Stimulated activated CD4-positive, alpha-beta T cell treated with anti-CD3 and anti-CD28 coated beads, Interleukin-4, amount 100 ng/mL, for 48 hours (primary cell): ENCODE data around the gene WDPCP.
"Not testable (repeated sequence)": the region's sequence is repeated elsewhere in the genome, so short reads cannot be mapped to it uniquely, and the experiment has no call there.

Source experiments
- DNase-seq, 2 donors: peaks; one replicate each; pipeline ENCODE4 v3.0.0-alpha.2; 2020; ENCODE audit warnings: low read depth in 2 of 2

The WDPCP gene

GRCh38 chr2:63591566-63592175, 3.4 kb upstream of the WDPCP start:
- no peak for DNase-seq

- DNase-seq, result no peak
Measured at GRCh38 chr2:63590626-63591408, 2.5 kb upstream of the WDPCP start.

DNA sequence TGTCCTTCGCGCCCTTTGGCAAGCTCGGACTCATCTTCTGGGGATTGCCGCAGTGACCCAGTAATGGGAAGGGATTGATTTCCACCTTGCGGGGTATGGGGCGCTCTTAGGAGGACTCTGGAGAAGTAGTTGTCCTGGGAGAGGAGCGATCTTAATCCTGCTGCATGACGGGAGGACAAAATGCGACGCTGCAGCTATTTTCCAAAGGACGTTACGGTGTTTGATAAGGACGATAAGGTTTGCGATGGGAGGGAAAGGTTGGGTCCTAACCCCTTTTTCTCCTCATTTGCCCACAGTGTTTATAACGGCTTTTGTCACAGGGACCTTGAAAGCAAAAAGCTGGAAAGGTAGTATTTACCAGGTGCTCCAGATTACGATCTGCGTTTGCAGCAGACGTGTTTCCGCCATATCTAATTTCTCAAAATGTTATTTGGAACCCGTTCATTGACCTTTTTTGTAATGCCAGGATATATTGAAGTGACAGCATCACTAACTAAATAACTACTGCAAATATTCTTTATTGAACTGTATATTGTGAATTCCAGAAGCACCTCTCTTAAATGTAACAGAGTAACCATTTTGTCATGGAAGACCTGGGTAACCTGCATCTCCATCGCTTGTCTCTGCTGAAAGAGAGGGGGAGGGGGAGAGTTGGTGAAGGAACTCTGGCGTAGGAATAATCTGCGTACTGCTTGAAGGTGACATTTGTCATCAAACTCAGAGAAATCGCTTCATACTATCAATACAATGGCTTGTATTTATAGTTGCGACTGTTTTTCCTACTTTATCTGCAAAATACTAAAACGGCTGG, 1.1 kb upstream of the WDPCP start:
- no peak for DNase-seq

- no peak for DNase-seq
Measured at GRCh38 chr2:63587814-63588384, 378 bp downstream of the WDPCP start.

DNA sequence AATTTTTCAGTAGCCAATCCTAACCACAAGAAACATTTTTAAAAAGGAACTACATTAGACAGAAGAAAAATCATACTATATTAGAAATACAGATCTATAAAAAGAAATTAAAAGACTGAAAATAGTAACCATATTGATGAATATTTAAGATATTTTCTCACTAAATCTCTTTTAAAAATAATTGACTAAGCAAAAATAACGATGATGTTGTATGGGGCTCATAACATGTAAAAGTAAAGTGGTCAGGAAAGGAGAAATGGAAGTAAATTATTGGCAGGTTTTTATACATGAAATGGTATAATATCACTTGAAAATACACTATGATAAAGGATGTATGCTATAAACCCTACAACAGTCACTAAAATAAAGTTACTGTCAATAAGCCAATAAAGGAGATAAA, 5.4 kb downstream of the WDPCP start:
- DNase-seq, result no peak

- DNase-seq, result no peak
Measured at GRCh38 chr2:63581298-63581961, 6.8 kb downstream of the WDPCP start.

DNA sequence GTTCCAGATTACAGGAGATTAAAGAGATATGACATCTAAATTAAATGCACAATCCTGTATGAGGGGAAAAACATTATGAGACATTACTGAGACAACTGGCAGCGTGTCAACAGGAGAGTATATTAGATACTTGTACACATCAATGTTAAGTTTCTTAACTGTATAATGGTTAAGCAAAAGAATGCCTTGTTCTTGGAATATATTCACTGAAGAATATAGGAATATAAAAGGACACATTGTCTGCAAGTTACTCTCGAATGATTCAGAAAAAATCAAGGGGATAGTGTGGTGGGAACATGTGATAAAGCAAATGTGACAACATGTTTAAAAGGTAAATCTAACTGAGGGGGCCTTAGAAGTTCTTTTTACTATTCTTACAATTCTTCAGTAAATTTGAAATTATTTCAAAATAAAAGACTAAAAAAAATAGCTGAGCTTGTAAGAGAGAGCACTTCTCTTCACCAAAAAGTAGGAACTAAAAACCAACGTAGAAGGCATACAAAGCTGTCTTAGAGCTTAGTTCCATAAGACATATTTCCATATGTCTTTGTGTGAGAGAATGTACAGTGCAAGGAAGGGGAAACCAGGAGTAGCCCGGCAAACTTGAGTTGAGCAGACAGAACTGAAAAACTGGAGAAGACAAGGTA, 7.5 kb downstream of the WDPCP start:
- no peak for DNase-seq

DNA sequence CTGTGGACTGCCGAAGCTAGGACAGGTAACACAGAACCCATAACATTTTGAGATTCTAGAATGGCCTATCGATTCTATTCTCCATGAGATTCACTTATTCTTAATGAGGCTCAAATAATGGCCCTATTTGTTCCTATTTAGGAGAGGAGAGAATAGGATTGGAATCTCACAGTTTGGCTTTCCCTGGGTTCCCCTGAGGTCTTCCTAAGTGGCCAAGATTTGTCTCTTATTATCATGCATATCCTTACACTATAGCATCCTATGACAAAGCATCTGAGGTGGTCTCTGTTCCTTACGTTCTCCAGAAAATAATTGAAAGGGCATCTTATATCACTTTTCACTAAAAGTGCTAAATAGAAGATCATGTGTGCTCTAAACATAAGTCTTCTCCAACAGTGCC, 9.5 kb downstream of the WDPCP start:
- DNase-seq, result no peak

GRCh38 chr2:63576546-63576945, 11.7 kb downstream of the WDPCP start:
- DNase-seq, result no peak

DNA sequence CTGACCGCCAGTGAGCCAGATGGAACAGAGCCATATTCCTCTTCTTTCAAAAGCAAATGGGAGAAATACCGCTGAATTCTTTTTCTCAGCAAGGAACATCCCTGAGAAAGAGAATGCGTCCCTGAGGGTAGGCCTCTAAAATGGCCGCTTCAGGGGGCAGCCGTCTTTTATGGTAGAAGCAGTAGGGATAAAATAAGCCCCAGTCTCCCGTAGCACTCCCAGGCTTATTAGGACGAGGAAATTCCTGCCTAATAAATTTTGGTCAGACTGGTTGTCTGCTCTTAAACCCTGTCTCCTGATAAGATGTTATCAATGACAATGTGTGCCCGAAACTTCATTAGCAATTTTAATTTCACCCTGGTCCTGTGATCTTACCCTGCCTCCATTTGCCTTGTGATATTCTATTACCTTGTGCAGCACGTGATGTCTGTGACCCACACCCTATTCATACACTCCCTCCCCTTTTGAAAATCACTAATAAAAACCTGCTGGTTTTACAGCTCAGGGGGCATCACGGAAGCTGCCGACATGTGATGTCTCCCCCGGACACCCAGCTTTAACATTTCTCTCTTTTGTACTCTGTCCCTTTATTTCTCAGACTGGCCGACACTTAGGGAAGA, 14.4 kb downstream of the WDPCP start:
- DNase-seq, result not testable (repeated sequence)

- not testable (repeated sequence) for DNase-seq
Measured at GRCh38 chr2:63573026-63573425, 15.3 kb downstream of the WDPCP start.

DNA sequence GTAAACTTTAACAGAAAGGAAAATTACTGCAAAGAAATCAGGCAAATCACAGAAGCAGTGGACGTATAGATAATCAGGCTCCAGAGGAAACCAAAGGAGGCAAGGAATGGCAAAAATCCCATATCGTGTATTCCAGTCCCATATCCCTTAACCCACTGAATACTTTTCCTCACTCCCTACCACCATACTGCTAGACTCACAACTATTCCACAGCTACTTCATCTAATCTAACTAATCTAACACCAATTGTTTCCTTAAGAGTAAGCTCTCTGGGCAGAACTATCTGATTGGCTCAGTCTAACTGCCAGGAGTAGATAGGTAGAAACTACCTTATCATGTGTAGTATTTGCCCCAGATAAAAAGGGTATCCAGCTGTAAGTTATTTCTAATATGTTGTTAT, 16.3 kb downstream of the WDPCP start:
- DNase-seq, result no peak

DNA sequence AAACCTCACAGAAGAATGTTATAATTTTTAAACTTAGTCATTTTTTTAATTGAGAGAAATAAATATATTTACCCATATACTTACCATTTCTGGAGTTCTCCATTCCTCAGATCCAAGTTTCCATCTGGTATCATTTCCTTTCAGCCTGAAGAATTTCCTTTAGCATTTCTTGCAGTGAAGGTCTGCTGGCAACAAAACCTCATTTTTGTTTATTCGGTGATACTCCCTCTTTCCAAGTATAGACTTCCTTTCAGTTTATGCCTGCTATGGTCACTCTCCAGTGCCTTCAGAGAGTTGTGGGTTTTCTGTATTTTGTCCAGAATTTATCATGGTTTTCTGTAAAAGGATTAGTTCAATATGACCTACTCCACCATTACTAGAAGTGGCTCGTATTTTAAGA, 17.0 kb downstream of the WDPCP start:
- DNase-seq, result no peak

- no peak for DNase-seq
Measured at GRCh38 chr2:63569740-63570139, 18.5 kb downstream of the WDPCP start.

- DNase-seq, result no peak
Measured at GRCh38 chr2:63562751-63563150, 25.5 kb downstream of the WDPCP start.

DNA sequence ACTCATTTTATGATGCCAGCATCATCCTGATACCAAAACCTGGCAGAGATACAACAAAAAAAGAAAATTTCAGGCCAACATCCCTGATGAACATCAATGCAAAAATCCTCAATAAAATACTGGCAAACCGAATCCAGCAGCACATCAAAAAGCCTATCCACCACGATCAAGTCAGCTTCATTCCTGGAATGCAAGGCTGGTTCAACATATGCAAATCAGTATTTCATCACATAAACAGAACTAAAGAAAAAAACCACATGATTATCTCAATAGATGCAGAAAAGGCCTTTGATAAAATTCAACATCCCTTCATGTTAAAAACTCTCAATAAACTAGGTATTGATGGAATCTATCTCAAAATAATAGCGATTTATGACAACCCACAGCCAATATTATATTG, 29.4 kb downstream of the WDPCP start:
- not testable (repeated sequence) for DNase-seq

- not testable (repeated sequence) for DNase-seq
Measured at GRCh38 chr2:63557819-63558218, 30.5 kb downstream of the WDPCP start.

DNA sequence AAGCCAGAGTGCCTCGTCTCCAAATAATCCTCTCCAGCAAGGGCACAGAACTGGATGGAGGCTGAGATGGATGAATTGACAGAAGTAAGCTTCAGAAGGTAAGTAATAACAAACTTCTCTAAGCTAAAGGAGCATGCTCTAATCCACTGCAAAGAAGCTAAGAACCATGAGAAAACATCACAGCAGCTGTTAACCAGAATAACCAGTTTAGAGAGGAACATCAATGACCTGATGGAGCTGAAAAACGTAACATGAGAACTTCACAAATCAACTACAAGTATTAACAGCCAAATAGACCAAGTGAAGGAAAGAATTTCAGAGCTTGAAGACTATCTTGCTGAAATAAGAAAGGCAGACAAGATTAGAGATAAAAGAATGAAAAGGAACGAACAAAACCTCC, 32.3 kb downstream of the WDPCP start:
- DNase-seq, result no peak

DNA sequence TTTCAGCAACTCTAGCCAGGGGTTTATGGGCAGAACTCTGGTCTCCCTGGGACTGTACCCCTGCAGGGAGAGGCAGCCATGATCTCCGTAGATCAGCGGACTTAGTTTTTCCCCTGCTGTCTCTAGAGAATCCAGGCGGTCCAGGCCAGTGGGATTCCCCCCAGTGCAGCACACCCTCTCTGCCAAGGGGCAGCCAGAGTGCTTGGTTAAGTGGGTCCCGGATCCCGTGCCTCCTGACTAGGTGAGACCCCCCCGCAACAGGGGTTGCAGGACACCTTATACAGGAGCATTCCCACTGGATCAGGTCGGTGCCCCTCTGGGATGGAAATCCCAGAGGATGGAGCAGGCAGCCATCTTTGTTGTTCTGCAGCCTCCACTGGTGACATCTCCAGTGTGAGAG, 33.0 kb downstream of the WDPCP start:
- DNase-seq, result no peak

- DNase-seq, result no peak
Measured at GRCh38 chr2:63553049-63553448, 35.2 kb downstream of the WDPCP start.

- DNase-seq, result no peak
Measured at GRCh38 chr2:63545023-63545422, 43.3 kb downstream of the WDPCP start.
